H1 (cell line): Measurements from ENCODE around the gene SLPI. TPM values are rescaled to one million over a fixed set of nuclear protein-coding genes. Genes with fewer than 3 reads are reported as not detected.
A peak's percentile ranks its signal among the peaks of the same experiment; 100 is the strongest.

Experiments
- CTCF ChIA-PET: fragments of 300-600 bp; sonication (Branson Sonifier 250); formaldehyde crosslinking; loops from one replicate; lab custom pipeline; 2021; ENCODE audit not compliant: partially characterized antibody; lab: Charles Lee
- POLR2A ChIA-PET: fragments of 300-600 bp; sonication (Branson Sonifier 250); formaldehyde crosslinking; loops from one replicate; lab custom pipeline; 2021; ENCODE audit warnings: inconsistent platforms; ENCODE audit not compliant: partially characterized antibody; lab: Charles Lee
- DNase-seq, 2 experiments: peaks; one replicate each; pipeline versions ENCODE4 v3.0.0 to v3.0.0-alpha.2; 2010 to 2022; ENCODE audit warnings: low spot score in 2 of 2, low read depth in 1 of 2, mixed read lengths in 1 of 2
- FAIRE-seq: peaks from 2 replicates; lab custom pipeline; 2011; peaks lifted over from hg19 to GRCh38; lab: Jason Lieb, UNC
- H2AFZ ChIP-seq: 2 replicates; pipeline ENCODE4 v1.8.1; 2012; ENCODE audit warnings: low read length, inconsistent platforms
- H2AK5ac ChIP-seq: 2 replicates; pipeline ENCODE4 v1.6.1; 2013; ENCODE audit warnings: low read depth, low read length
- H2BK120ac ChIP-seq: replicated peaks from 2 replicates; pipeline ENCODE3; 2013; ENCODE audit warnings: low read depth, low read length, inconsistent platforms
- H2BK12ac ChIP-seq: 2 replicates; pipeline ENCODE4 v1.6.1; 2013; ENCODE audit warnings: low read depth, low read length
- H2BK15ac ChIP-seq: 2 replicates; pipeline ENCODE4 v1.6.1; 2013; ENCODE audit warnings: low read length
- H2BK20ac ChIP-seq: 2 replicates; pipeline ENCODE4 v1.6.1; 2013; ENCODE audit warnings: low read length
- H2BK5ac ChIP-seq: 2 replicates; pipeline ENCODE4 v1.6.1; 2013; ENCODE audit warnings: low read depth, low read length
- H3K14ac ChIP-seq: 2 replicates; pipeline ENCODE4 v1.6.1; 2013; ENCODE audit warnings: inconsistent platforms; ENCODE audit not compliant: insufficient read length
- H3K18ac ChIP-seq: 2 replicates; pipeline ENCODE4 v1.6.1; 2013; ENCODE audit warnings: low read length; ENCODE audit errors: extremely low read depth
- H3K23ac ChIP-seq: 2 replicates; pipeline ENCODE4 v1.6.1; 2013; ENCODE audit warnings: inconsistent platforms; ENCODE audit not compliant: insufficient read length
- H3K23me2 ChIP-seq: 2 replicates; pipeline ENCODE4 v1.6.1; 2013; ENCODE audit warnings: low read depth, low read length
- H3K27ac ChIP-seq: 2 replicates; pipeline ENCODE4 v1.6.1; 2011; ENCODE audit warnings: low read depth, low read length, inconsistent platforms
- H3K27me3 ChIP-seq, 4 experiments: replicated peaks in 1 of 4; 1 replicate in 1 of 4; 2 replicates in 3 of 4; pipeline versions ENCODE4 v1.6.1 to v1.8.1; 2011 to 2013; ENCODE audit warnings: low read length in 3 of 4, mild to moderate bottlenecking in 3 of 4, inconsistent platforms in 2 of 4, mixed read lengths in 2 of 4, moderate library complexity in 1 of 4; ENCODE audit not compliant: control insufficient read depth in 3 of 4, insufficient read depth in 3 of 4; ENCODE audit errors: extremely low read depth in 1 of 4
- H3K36me3 ChIP-seq, 4 experiments: 2 replicates each; pipeline versions ENCODE4 v1.6.1 to v1.8.1; 2011 to 2013; ENCODE audit warnings: mild to moderate bottlenecking in 4 of 4, low read length in 3 of 4, moderate library complexity in 2 of 4, control low read depth in 1 of 4, inconsistent platforms in 1 of 4; ENCODE audit not compliant: insufficient read depth in 4 of 4, control insufficient read depth in 2 of 4
- H3K4ac ChIP-seq: replicated peaks from 2 replicates; pipeline ENCODE3; 2013; ENCODE audit warnings: low read length, low read depth, mixed read lengths, inconsistent platforms; ENCODE audit not compliant: insufficient read length
- H3K4me1 ChIP-seq, 4 experiments: replicated peaks in 1 of 4; 1 replicate in 1 of 4; 2 replicates in 3 of 4; pipeline versions ENCODE4 v1.6.1 to v1.8.1; 2011 to 2013; ENCODE audit warnings: low read length in 3 of 4, inconsistent platforms in 2 of 4, mixed read lengths in 1 of 4; ENCODE audit not compliant: insufficient read depth in 4 of 4, control insufficient read depth in 3 of 4
- H3K4me2 ChIP-seq, 2 experiments: 2 replicates each; pipeline versions ENCODE4 v1.6.1 to v1.8.1; 2011 to 2013; ENCODE audit warnings: low read depth in 2 of 2, low read length in 2 of 2, control low read depth in 1 of 2, inconsistent platforms in 1 of 2, mild to moderate bottlenecking in 1 of 2; ENCODE audit not compliant: insufficient read depth in 1 of 2
- H3K4me3 ChIP-seq, 4 experiments: fragments of 200-600, 300-600 bp in 1 of 4; sonication (generic), shearing (Covaris generic), sonication (Bioruptor Twin) in 1 of 4; 2 replicates each; pipeline versions ENCODE4 v1.5.1 to v1.8.1; 2011 to 2016; ENCODE audit warnings: low read length in 4 of 4, low read depth in 3 of 4, control low read depth in 2 of 4, inconsistent platforms in 2 of 4, mild to moderate bottlenecking in 2 of 4, mixed read lengths in 1 of 4, moderate library complexity in 1 of 4; ENCODE audit not compliant: insufficient read depth in 2 of 4; ENCODE audit errors: extremely low read depth in 1 of 4
- H3K56ac ChIP-seq: replicated peaks from 2 replicates; pipeline ENCODE3; 2013; ENCODE audit warnings: low read depth, mild to moderate bottlenecking, mixed read lengths, low read length, inconsistent platforms; ENCODE audit not compliant: insufficient read length
- H3K79me1 ChIP-seq: 2 replicates; pipeline ENCODE4 v1.6.1; 2013; ENCODE audit warnings: low read depth, low read length, control low read depth
- H3K79me2 ChIP-seq, 2 experiments: 2 replicates each; pipeline versions ENCODE4 v1.6.1 to v1.8.1; 2012 to 2013; ENCODE audit warnings: low read length in 2 of 2, mild to moderate bottlenecking in 2 of 2, inconsistent platforms in 1 of 2; ENCODE audit not compliant: insufficient read depth in 2 of 2, control insufficient read depth in 1 of 2
- H3K9ac ChIP-seq, 4 experiments: replicated peaks in 1 of 4; 1 replicate in 1 of 4; 2 replicates in 3 of 4; pipeline versions ENCODE4 v1.6.1 to v1.8.1; 2011 to 2013; ENCODE audit warnings: low read depth in 3 of 4, low read length in 3 of 4, control low read depth in 2 of 4, mild to moderate bottlenecking in 2 of 4, moderate library complexity in 2 of 4, inconsistent platforms in 1 of 4; ENCODE audit errors: extremely low read depth in 1 of 4
- H3K9me3 ChIP-seq, 2 experiments: 2 replicates each; pipeline versions ENCODE4 v1.6.1 to v1.8.1; 2012 to 2013; ENCODE audit warnings: mild to moderate bottlenecking in 2 of 2, moderate library complexity in 2 of 2, control low read depth in 1 of 2, inconsistent platforms in 1 of 2, low read depth in 1 of 2, low read length in 1 of 2, mixed read lengths in 1 of 2; ENCODE audit not compliant: insufficient read depth in 2 of 2
- H4K20me1 ChIP-seq, 2 experiments: replicated peaks in 1 of 2; 2 replicates each; pipeline versions ENCODE3 to v1.8.1; 2011 to 2013; ENCODE audit warnings: inconsistent platforms in 2 of 2, low read length in 2 of 2, mild to moderate bottlenecking in 1 of 2; ENCODE audit not compliant: insufficient read depth in 2 of 2, control insufficient read depth in 1 of 2
- H4K5ac ChIP-seq: 2 replicates; pipeline ENCODE4 v1.6.1; 2013; ENCODE audit warnings: low read length, low read depth, mixed read lengths, inconsistent platforms; ENCODE audit not compliant: insufficient read length
- H4K8ac ChIP-seq: 2 replicates; pipeline ENCODE4 v1.8.0; 2013; ENCODE audit warnings: mild to moderate bottlenecking, moderate library complexity, low read length, inconsistent platforms; ENCODE audit not compliant: insufficient read depth; ENCODE audit errors: extremely low read depth
- H4K91ac ChIP-seq: replicated peaks from 2 replicates; pipeline ENCODE3; 2013; ENCODE audit warnings: low read length, mixed read lengths, inconsistent platforms; ENCODE audit not compliant: insufficient read length
- CHD2 ChIP-seq: IDR thresholded peaks from 2 replicates; pipeline ENCODE4 v1.6.1; 2012; ENCODE audit warnings: low read length, improper control_type of control experiment
- E2F6 ChIP-seq: IDR thresholded peaks from 2 replicates; pipeline ENCODE4 v1.6.1; 2012; ENCODE audit warnings: inconsistent platforms
- MAX ChIP-seq: IDR thresholded peaks from 2 replicates; pipeline ENCODE4 v1.6.1; 2012; ENCODE audit warnings: inconsistent platforms
- PHF8 ChIP-seq: fragments of 200-600 bp; sonication (generic); conservative IDR thresholded peaks from 2 replicates; pipeline ENCODE4 v1.7.1; 2012; ENCODE audit warnings: low read depth, mild to moderate bottlenecking, inconsistent platforms, low read length, moderate library complexity
- POLR2A ChIP-seq, 2 experiments: IDR thresholded peaks; 1 replicate in 1 of 2; 2 replicates in 1 of 2; pipeline ENCODE4 v1.6.1; 2011; ENCODE audit warnings: low read depth in 2 of 2, low read length in 2 of 2, mild to moderate bottlenecking in 2 of 2; ENCODE audit errors: control extremely low read depth in 1 of 2
- RFX5 ChIP-seq: IDR thresholded peaks from 2 replicates; pipeline ENCODE4 v1.6.1; 2011; ENCODE audit warnings: low read depth, low read length, improper control_type of control experiment, borderline replicate concordance
- RXRA ChIP-seq: IDR thresholded peaks from 2 replicates; pipeline ENCODE4 v1.6.1; 2011; ENCODE audit warnings: low read depth, mild to moderate bottlenecking, low read length, moderate library complexity; ENCODE audit not compliant: insufficient read depth
- SUZ12 ChIP-seq: fragments of 200-600 bp; sonication (generic); IDR thresholded peaks from 2 replicates; pipeline ENCODE4 v1.6.1; 2012; ENCODE audit warnings: mild to moderate bottlenecking, inconsistent platforms, low read length, moderate library complexity, mixed read lengths
- YY1 ChIP-seq: IDR thresholded peaks from 2 replicates; pipeline ENCODE4 v1.6.1; 2011; ENCODE audit warnings: low read depth, mild to moderate bottlenecking, low read length
- WGBS, 2 experiments: shearing (Covaris generic) in 1 of 2; methylation state at CpG; one replicate each; pipeline versions ENCODE4 v1.1.6 to v1.1.7; 2013 to 2015; ENCODE audit warnings: low lambda C conversion rate in 2 of 2, mixed read lengths in 2 of 2, inconsistent platforms in 1 of 2, low coverage in 1 of 2, missing lambda C conversion rate in 1 of 2; ENCODE audit not compliant: insufficient replicate concordance in 2 of 2, insufficient coverage in 1 of 2, insufficient read length in 1 of 2; ENCODE audit errors: extremely low coverage in 1 of 2, missing lambda C conversion rate in 1 of 2; 5-methylcytosine and 5-hydroxymethylcytosine counted together
- polyA plus RNA-seq, 7 experiments: library from polyadenylated mRNA; depleted of rRNA in 3 of 7; stranded (reverse) in 5 of 7; unstranded in 2 of 7; fragments of >200 nt in 5 of 7; fragments of 200-250 nt in 2 of 7; gene quantifications; 1 replicate in 5 of 7; 2 replicates in 1 of 7; 4 replicates in 1 of 7; pipeline versions ENCODE4 v1.2.1 to v1.2.3, GENCODE V29; 2011 to 2013; ENCODE audit warnings: missing spikeins in 2 of 7, mixed read lengths in 2 of 7
- total RNA-seq: library from RNA; stranded (reverse); fragmentation: NEBNext Ultra II Directional; extraction: Animal tissue kit (Norgen Biotek cat#: 25700); gene quantifications from 2 replicates; pipeline ENCODE4 v1.2.1, GENCODE V29; 2021

The SLPI gene
- total and polyA plus RNA-seq, 2 of the 8 experiments (the other 6 are each of a cell fraction or from before 2014, with no cell fraction given) = not detected

- Histone ChIP-seq H2BK5ac (peak overlapping the region; percentile 49; the same call in 1 of the 2 replicates), H4K8ac (peak overlapping the region; percentile 90), H4K20me1 (no peaks in the 10 kb centered on the region), H3K56ac (no peak overlapping the region), H3K4me3 (peak overlapping the region; percentile 35 to 63 (median 54)), H3K4ac (peak overlapping the region; percentile 49), H3K18ac (peak overlapping the region; percentile 62), H2AFZ (peak overlapping the region; percentile 43; the same call in 1 of the 2 replicates), H3K4me1 (peaks cover 0 to 3% (median 0%) of the 10 kb centered on the region in 4 experiments; a peak in 3 of 7 replicates), H3K23me2 (peaks cover 7% of the 10 kb centered on the region; the same call in 1 of the 2 replicates), H3K36me3 (0 out of 8 replicates have a peak, but pooled peaks cover 0 to 3% (median 0%) of the 10 kb centered on the region in 4 experiments), H3K27ac (no peak overlapping the region), H3K9ac (peak overlapping the region; percentile 53 to 67 (median 62); a peak in 6 of 7 replicates), H3K23ac (no peak overlapping the region), H3K9me3 (peaks cover 8 to 12% of the 10 kb centered on the region in 2 experiments), H3K79me1 (no peaks in the 10 kb centered on the region), H2AK5ac (no peak overlapping the region), H3K4me2 (peak overlapping the region; percentile 65 to 71), H4K5ac (no peak overlapping the region), H3K79me2 (no peaks in the 10 kb centered on the region), H3K27me3 (peaks cover 0 to 20% (median 11%) of the 10 kb centered on the region in 4 experiments; a peak in 6 of 7 replicates), H2BK15ac (no peak overlapping the region; the same call in 1 of the 2 replicates), H3K14ac (no peak overlapping the region), H2BK12ac (no peak overlapping the region), H2BK120ac (no peak overlapping the region), H4K91ac (peak overlapping the region; percentile 47), H2BK20ac (no peak overlapping the region)
- ChIA-PET POLR2A (interaction anchor here (0.6 to 3.1 kb wide), 11 partner anchors 10 to 640 kb away, joined by 3 to 18 read pairs (median 3); partner anchors contain the start of genes MATN4, SDC4 and WFDC5), CTCF (interaction anchor here (0.6 to 6.2 kb wide), 53 partner anchors 9 to 1596 kb away, joined by 3 to 104 read pairs (median 4); partner anchors contain the start of genes MATN4, PIGT, RBPJL and TP53TG5)
- FAIRE-seq (no peak), DNase-seq (peak; percentile 64 to 99)
- 6% methylated on average over 68 of the region's 79 CpGs; no CpG with 5 or more reads in 1 of the 2 experiments for WGBS, 2 experiments
- TF ChIP-seq MAX = peak; percentile 97
- no peak for TF ChIP-seq SUZ12
- TF ChIP-seq RXRA = no peak
- peak; percentile 97 for TF ChIP-seq E2F6
- TF ChIP-seq CHD2 = peak; percentile 16; the same call in 1 of the 2 replicates
- TF ChIP-seq PHF8 = peak; percentile 59
- peak in 1 of 2 experiments; percentile 76; a peak in 2 of 3 replicates for TF ChIP-seq POLR2A (IDR thresholded peaks at IDR 0.05; ENCODE audit: control extremely low read depth in 1 of 2, low read depth in 2 of 2, low read length in 2 of 2)
- 0 out of 2 replicates have a peak, but pooled peaks have one; percentile 29 for TF ChIP-seq YY1
- TF ChIP-seq RFX5 = no peak
Observed at GRCh38 chr20:45293041-45294002, 39.0 kb upstream of the SLPI start.
